GM12875 (cell line): ENCODE results near the gene U2AF2.

Source experiments
- H3K4me3 ChIP-seq: one replicate; pipeline ENCODE4 v1.5.1; 2011; ENCODE audit warnings: low read depth, low read length, control low read depth
- CTCF ChIP-seq: IDR thresholded peaks from 2 replicates; pipeline ENCODE4 v1.5.1; 2011; ENCODE audit warnings: low read depth, mild to moderate bottlenecking, control low read depth, inconsistent platforms, low read length, moderate library complexity, borderline replicate concordance; ENCODE audit not compliant: insufficient read depth

The U2AF2 gene

GRCh38 chr19:55633861-55634260, 21.0 kb upstream of the U2AF2 start:
- no peak for TF ChIP-seq CTCF
- H3K4me3 ChIP-seq = no peak overlapping the region

- no peak for TF ChIP-seq CTCF
- H3K4me3 ChIP-seq = peak overlapping the region; percentile 94
These were observed 19.5 kb upstream of the U2AF2 start for GRCh38 chr19:55635334-55635717.

- no peak for TF ChIP-seq CTCF
- H3K4me3 ChIP-seq = peak overlapping the region; percentile 94
These were observed 18.9 kb upstream of the U2AF2 start for GRCh38 chr19:55635856-55636440.

- no peak for TF ChIP-seq CTCF
- no peak overlapping the region for H3K4me3 ChIP-seq
These were observed 18.1 kb upstream of the U2AF2 start for GRCh38 chr19:55636723-55637122.

- no peak for TF ChIP-seq CTCF
- no peak overlapping the region for H3K4me3 ChIP-seq
These were observed 17.3 kb upstream of the U2AF2 start for GRCh38 chr19:55637534-55637933.

- TF ChIP-seq CTCF = peak; percentile 68
These were observed 15.9 kb upstream of the U2AF2 start for GRCh38 chr19:55638864-55639359.

GRCh38 chr19:55640043-55640576, 14.7 kb upstream of the U2AF2 start:
- TF ChIP-seq CTCF = peak; percentile 63
- peak overlapping the region; percentile 80 for H3K4me3 ChIP-seq

More at GRCh38 chr19:55638864-55639359, 15.9 kb upstream of the U2AF2 start:
- H3K4me3 ChIP-seq = no peak overlapping the region
